SK-N-SH (cell line): ENCODE results near the gene MB21D2.

ENCODE experiments used
- NRF1 ChIP-seq: IDR thresholded peaks from 2 replicates; pipeline ENCODE4 v1.6.1; 2012; ENCODE audit warnings: low read depth, mild to moderate bottlenecking, low read length
- TF ChIP-seq, protein P1 (sequence below): fragments of 200-600 bp; sonication (generic); IDR thresholded peaks from 2 replicates; pipeline ENCODE4 v1.6.1; 2017; ENCODE audit warnings: antibody characterized with exemption, mild to moderate bottlenecking, moderate library complexity

DNA sequence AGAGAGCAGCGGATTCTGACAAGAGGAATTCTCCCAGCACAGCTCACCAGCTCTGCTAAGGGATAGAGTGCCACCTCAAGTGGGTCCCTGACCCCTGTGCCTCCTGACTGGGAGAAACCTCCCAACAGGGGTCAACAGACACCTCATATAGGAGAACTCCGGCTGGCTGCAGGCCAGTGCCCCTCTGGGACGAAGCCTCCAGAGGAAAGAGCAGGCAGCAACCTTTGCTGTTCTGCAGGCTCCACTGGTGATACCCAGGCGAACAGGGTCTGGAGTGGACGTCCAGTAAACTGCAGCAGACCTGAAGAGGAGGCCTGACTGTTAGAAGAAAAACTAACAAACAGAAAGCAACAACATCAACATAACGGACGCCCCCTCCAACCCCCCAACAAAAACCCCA lies 159.0 kb downstream of the MB21D2 start:
- TF ChIP-seq, protein P1, sequence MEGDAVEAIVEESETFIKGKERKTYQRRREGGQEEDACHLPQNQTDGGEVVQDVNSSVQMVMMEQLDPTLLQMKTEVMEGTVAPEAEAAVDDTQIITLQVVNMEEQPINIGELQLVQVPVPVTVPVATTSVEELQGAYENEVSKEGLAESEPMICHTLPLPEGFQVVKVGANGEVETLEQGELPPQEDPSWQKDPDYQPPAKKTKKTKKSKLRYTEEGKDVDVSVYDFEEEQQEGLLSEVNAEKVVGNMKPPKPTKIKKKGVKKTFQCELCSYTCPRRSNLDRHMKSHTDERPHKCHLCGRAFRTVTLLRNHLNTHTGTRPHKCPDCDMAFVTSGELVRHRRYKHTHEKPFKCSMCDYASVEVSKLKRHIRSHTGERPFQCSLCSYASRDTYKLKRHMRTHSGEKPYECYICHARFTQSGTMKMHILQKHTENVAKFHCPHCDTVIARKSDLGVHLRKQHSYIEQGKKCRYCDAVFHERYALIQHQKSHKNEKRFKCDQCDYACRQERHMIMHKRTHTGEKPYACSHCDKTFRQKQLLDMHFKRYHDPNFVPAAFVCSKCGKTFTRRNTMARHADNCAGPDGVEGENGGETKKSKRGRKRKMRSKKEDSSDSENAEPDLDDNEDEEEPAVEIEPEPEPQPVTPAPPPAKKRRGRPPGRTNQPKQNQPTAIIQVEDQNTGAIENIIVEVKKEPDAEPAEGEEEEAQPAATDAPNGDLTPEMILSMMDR: no peak
- no peak for TF ChIP-seq NRF1
